Measurements from ENCODE around the gene STX11. TPM values are rescaled to one million over a fixed set of nuclear protein-coding genes. Genes with fewer than 3 reads are reported as not detected.

STX11 gene
- total RNA-seq, 1 experiment from 2014 or later, result 0.69 TPM

DNA sequence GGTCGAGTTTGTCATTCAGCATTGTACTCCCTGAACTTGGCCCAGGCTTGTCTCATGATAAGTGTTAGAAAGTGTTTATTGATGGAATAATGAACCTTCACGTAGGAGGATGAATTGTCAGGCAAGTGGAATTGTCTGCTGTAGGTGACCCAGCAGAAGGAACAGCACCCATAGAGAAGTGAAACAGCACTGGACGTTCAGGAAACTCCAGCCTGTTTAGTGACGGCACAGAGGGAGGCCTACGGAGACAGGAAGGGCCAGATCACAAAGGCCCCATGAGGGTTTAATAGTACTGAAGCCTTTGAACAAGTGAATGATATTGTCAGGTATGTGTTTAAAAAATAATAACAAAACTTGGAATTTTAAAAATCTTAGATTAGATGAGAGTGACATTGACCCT lies 2.9 kb downstream of the STX11 start:
- Histone ChIP-seq H3K4me1 (ENCODE audit: control insufficient read depth in 1 of 2, insufficient read depth in 2 of 2, low read length in 2 of 2) (peaks cover 2 to 29% of the 10 kb centered on the region in 2 experiments; a peak in 2 of 4 replicates), H2AFZ (ENCODE audit: low read depth, low read length, poor library complexity, severe bottlenecking) (no peak overlapping the region), H3K79me2 (ENCODE audit: insufficient read depth, low read length) (no peaks in the 10 kb centered on the region), H4K20me1 (ENCODE audit: insufficient read depth) (no peaks in the 10 kb centered on the region), H3K36me3 (ENCODE audit: control insufficient read depth in 1 of 2, insufficient read depth in 2 of 2, low read length in 2 of 2) (no peaks in the 10 kb centered on the region), H3K4me3 (replicated peaks in 1 of 2; ENCODE audit: low read depth in 1 of 2, low read length in 2 of 2) (no peak overlapping the region), H3K4me2 (ENCODE audit: low read length) (no peak overlapping the region), H3K9me3 (ENCODE audit: control insufficient read depth in 1 of 2, insufficient read depth in 1 of 2, low read depth in 1 of 2, low read length in 2 of 2) (no peaks in the 10 kb centered on the region), H3K9me2 (ENCODE audit: insufficient read depth) (no peaks in the 10 kb centered on the region), H3K27ac (ENCODE audit: low read depth, low read length) (no peak overlapping the region), H3K9ac (ENCODE audit: low read length) (no peak overlapping the region), H3K27me3 (ENCODE audit: insufficient read depth, low read length) (no peaks in the 10 kb centered on the region)
- TF ChIP-seq ELF1 (IDR thresholded peaks at IDR 0.05; ENCODE audit: borderline replicate concordance, low read depth) (no peak), EGR1 (IDR thresholded peaks at IDR 0.05; ENCODE audit: low read depth) (no peak)
- DNase-seq (ENCODE audit: low read depth, low spot score), result no peak
- ATAC-seq, result no peak
- CTCF ChIA-PET, result no interaction called here
- no TSS peak for BruUV-seq (replicated peaks)
- intact Hi-C loops (cut with micrococcal nuclease), result no loop called here
- POLR2A ChIA-PET, result no interaction called here
- RAD21 ChIA-PET (ENCODE audit: low non-redundant PET in 1 of 2, low total read pairs in 2 of 2, uncharacterized antibody in 2 of 2, unreplicated experiment in 2 of 2), result no interaction called here

DNA sequence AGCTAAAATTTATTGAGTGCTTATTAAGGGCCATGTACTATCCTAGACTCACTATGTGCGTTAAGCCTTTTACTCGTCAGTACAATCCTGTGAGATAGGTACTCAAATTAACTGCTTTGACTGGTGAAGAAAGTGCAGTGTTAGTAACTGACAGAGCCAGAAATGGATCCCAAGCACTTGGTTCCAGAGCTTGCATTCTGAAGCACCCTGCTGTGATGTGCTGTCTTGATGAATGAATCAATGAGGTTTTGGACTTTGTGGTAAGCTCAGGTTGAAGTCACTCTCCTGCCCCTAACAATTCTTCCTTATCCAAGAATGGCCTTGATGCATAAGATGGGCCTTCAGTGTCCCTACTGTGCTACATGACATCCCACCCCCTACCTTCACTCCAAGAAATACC lies 3.7 kb downstream of the STX11 start:
- CTCF ChIA-PET, result no interaction called here
- Histone ChIP-seq H4K20me1 (ENCODE audit: insufficient read depth) (no peaks in the 10 kb centered on the region), H3K4me3 (replicated peaks in 1 of 2; ENCODE audit: low read depth in 1 of 2, low read length in 2 of 2) (no peak overlapping the region), H3K4me1 (ENCODE audit: control insufficient read depth in 1 of 2, insufficient read depth in 2 of 2, low read length in 2 of 2) (peaks cover 2 to 36% of the 10 kb centered on the region in 2 experiments; a peak in 2 of 4 replicates), H3K4me2 (ENCODE audit: low read length) (no peak overlapping the region), H3K9me2 (ENCODE audit: insufficient read depth) (no peaks in the 10 kb centered on the region), H3K27me3 (ENCODE audit: insufficient read depth, low read length) (no peaks in the 10 kb centered on the region), H3K27ac (ENCODE audit: low read depth, low read length) (no peak overlapping the region), H3K36me3 (ENCODE audit: control insufficient read depth in 1 of 2, insufficient read depth in 2 of 2, low read length in 2 of 2) (no peaks in the 10 kb centered on the region), H3K9me3 (ENCODE audit: control insufficient read depth in 1 of 2, insufficient read depth in 1 of 2, low read depth in 1 of 2, low read length in 2 of 2) (no peaks in the 10 kb centered on the region), H3K79me2 (ENCODE audit: insufficient read depth, low read length) (no peaks in the 10 kb centered on the region), H2AFZ (ENCODE audit: low read depth, low read length, poor library complexity, severe bottlenecking) (no peak overlapping the region), H3K9ac (ENCODE audit: low read length) (no peak overlapping the region)
- ATAC-seq, result no peak
- no TSS peak for BruUV-seq (replicated peaks)
- POLR2A ChIA-PET, result no interaction called here
- TF ChIP-seq EZH2phosphoT487 (IDR thresholded peaks at IDR 0.05; ENCODE audit: borderline replicate concordance) (no peak), CBX3 (IDR thresholded peaks at IDR 0.05; ENCODE audit: low read depth) (no peak)
- intact Hi-C loops (cut with micrococcal nuclease), result no loop called here
- RAD21 ChIA-PET (ENCODE audit: low non-redundant PET in 1 of 2, low total read pairs in 2 of 2, uncharacterized antibody in 2 of 2, unreplicated experiment in 2 of 2), result no interaction called here
- no peak for DNase-seq (ENCODE audit: low read depth, low spot score)

DNA sequence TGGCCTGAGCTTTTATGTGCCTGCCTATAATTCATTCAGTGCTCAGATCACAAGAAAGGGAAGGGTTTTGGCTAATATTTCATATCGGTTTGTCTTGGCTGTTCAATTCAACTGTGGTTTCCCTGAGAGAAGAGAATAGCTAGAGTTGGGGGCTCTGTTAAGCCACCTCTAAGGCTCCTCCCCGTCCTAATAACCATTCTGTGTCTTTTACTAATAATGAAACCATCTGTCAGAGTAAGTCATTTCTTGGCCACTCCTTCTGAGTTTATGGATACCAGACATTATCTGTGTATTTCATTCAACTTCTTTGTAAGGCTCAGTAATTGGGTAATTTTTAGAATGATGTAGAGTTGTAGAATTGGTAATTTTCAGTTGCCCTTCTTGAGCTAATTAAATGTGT lies 5.2 kb downstream of the STX11 start:
- Histone ChIP-seq H3K36me3 (ENCODE audit: control insufficient read depth in 1 of 2, insufficient read depth in 2 of 2, low read length in 2 of 2) (no peaks in the 10 kb centered on the region), H3K4me3 (replicated peaks in 1 of 2; ENCODE audit: low read depth in 1 of 2, low read length in 2 of 2) (no peak overlapping the region), H2AFZ (ENCODE audit: low read depth, low read length, poor library complexity, severe bottlenecking) (no peak overlapping the region), H4K20me1 (ENCODE audit: insufficient read depth) (no peaks in the 10 kb centered on the region), H3K4me2 (ENCODE audit: low read length) (no peak overlapping the region), H3K27me3 (ENCODE audit: insufficient read depth, low read length) (no peaks in the 10 kb centered on the region), H3K79me2 (ENCODE audit: insufficient read depth, low read length) (no peaks in the 10 kb centered on the region), H3K9ac (ENCODE audit: low read length) (no peak overlapping the region), H3K9me3 (ENCODE audit: control insufficient read depth in 1 of 2, insufficient read depth in 1 of 2, low read depth in 1 of 2, low read length in 2 of 2) (no peaks in the 10 kb centered on the region), H3K27ac (ENCODE audit: low read depth, low read length) (no peak overlapping the region), H3K4me1 (ENCODE audit: control insufficient read depth in 1 of 2, insufficient read depth in 2 of 2, low read length in 2 of 2) (peaks cover 2 to 27% of the 10 kb centered on the region in 2 experiments; a peak in 2 of 4 replicates), H3K9me2 (ENCODE audit: insufficient read depth) (no peaks in the 10 kb centered on the region)
- no TSS peak for BruUV-seq (replicated peaks)
- POLR2A ChIA-PET, result no interaction called here
- DNase-seq (ENCODE audit: low read depth, low spot score) (no peak), ATAC-seq (no peak)
- CTCF ChIA-PET, result no interaction called here
- RAD21 ChIA-PET (ENCODE audit: low non-redundant PET in 1 of 2, low total read pairs in 2 of 2, uncharacterized antibody in 2 of 2, unreplicated experiment in 2 of 2), result no interaction called here
- intact Hi-C loops (cut with micrococcal nuclease), result no loop called here
- TF ChIP-seq TCF7L2 (IDR thresholded peaks at IDR 0.05; ENCODE audit: borderline replicate concordance, extremely low read depth, insufficient read depth, insufficient read length) (no peak), CBX3 (IDR thresholded peaks at IDR 0.05; ENCODE audit: low read depth) (no peak), ZNF274 (IDR thresholded peaks at IDR 0.05; ENCODE audit: low read depth, low read length) (no peak), SRF (IDR thresholded peaks at IDR 0.05; ENCODE audit: low read depth) (no peak), JUND (IDR thresholded peaks at IDR 0.05) (no peak)
- TF ChIP-seq, protein P1, sequence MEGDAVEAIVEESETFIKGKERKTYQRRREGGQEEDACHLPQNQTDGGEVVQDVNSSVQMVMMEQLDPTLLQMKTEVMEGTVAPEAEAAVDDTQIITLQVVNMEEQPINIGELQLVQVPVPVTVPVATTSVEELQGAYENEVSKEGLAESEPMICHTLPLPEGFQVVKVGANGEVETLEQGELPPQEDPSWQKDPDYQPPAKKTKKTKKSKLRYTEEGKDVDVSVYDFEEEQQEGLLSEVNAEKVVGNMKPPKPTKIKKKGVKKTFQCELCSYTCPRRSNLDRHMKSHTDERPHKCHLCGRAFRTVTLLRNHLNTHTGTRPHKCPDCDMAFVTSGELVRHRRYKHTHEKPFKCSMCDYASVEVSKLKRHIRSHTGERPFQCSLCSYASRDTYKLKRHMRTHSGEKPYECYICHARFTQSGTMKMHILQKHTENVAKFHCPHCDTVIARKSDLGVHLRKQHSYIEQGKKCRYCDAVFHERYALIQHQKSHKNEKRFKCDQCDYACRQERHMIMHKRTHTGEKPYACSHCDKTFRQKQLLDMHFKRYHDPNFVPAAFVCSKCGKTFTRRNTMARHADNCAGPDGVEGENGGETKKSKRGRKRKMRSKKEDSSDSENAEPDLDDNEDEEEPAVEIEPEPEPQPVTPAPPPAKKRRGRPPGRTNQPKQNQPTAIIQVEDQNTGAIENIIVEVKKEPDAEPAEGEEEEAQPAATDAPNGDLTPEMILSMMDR (IDR thresholded peaks at IDR 0.05 in 2 of 3, conservative IDR thresholded peaks at IDR 0.05 in 1 of 3; ENCODE audit: borderline replicate concordance in 1 of 3, insufficient read depth in 1 of 3, low read depth in 2 of 3, low read length in 2 of 3), result no peak
- TF ChIP-seq, protein P2, sequence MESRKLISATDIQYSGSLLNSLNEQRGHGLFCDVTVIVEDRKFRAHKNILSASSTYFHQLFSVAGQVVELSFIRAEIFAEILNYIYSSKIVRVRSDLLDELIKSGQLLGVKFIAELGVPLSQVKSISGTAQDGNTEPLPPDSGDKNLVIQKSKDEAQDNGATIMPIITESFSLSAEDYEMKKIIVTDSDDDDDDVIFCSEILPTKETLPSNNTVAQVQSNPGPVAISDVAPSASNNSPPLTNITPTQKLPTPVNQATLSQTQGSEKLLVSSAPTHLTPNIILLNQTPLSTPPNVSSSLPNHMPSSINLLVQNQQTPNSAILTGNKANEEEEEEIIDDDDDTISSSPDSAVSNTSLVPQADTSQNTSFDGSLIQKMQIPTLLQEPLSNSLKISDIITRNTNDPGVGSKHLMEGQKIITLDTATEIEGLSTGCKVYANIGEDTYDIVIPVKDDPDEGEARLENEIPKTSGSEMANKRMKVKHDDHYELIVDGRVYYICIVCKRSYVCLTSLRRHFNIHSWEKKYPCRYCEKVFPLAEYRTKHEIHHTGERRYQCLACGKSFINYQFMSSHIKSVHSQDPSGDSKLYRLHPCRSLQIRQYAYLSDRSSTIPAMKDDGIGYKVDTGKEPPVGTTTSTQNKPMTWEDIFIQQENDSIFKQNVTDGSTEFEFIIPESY (IDR thresholded peaks at IDR 0.05; ENCODE audit: extremely low read depth, insufficient replicate concordance, low read length), result no peak
